ENCODE results near the gene UBIAD1.
"Not testable (repeated sequence)": the region's sequence is repeated elsewhere in the genome, so short reads cannot be mapped to it uniquely, and the experiment has no call there.

UBIAD1 gene

GRCh38 chr1:11279630-11280029 lies 6.6 kb downstream of the UBIAD1 start:
- no peak for DNase-seq (ENCODE audit: low read depth)

- DNase-seq (ENCODE audit: low read depth) = no peak
Observed at GRCh38 chr1:11280719-11281376, 7.8 kb downstream of the UBIAD1 start.

GRCh38 chr1:11281518-11282331 lies 8.7 kb downstream of the UBIAD1 start:
- DNase-seq (ENCODE audit: low read depth) = no peak

- no peak for DNase-seq (ENCODE audit: low read depth)
Observed at GRCh38 chr1:11283151-11283550, 10.2 kb downstream of the UBIAD1 start.

GRCh38 chr1:11284784-11285183 lies 11.8 kb downstream of the UBIAD1 start:
- DNase-seq (ENCODE audit: low read depth) = no peak

- DNase-seq (ENCODE audit: low read depth) = no peak
Observed at GRCh38 chr1:11285883-11286734, 13.1 kb downstream of the UBIAD1 start.

- no peak for DNase-seq (ENCODE audit: low read depth)
Observed at GRCh38 chr1:11286735-11287410, 13.9 kb downstream of the UBIAD1 start.

GRCh38 chr1:11289064-11289463 lies 16.1 kb downstream of the UBIAD1 start:
- no peak for DNase-seq (ENCODE audit: low read depth)

- DNase-seq (ENCODE audit: low read depth) = no peak
Observed at GRCh38 chr1:11291049-11291448, 18.1 kb downstream of the UBIAD1 start.

GRCh38 chr1:11293856-11294255 lies 20.9 kb downstream of the UBIAD1 start:
- no peak for DNase-seq (ENCODE audit: low read depth)

GRCh38 chr1:11294951-11295350 lies 22.0 kb downstream of the UBIAD1 start:
- DNase-seq (ENCODE audit: low read depth) = no peak

GRCh38 chr1:11295905-11296304 lies 22.9 kb downstream of the UBIAD1 start:
- DNase-seq (ENCODE audit: low read depth) = no peak

- DNase-seq (ENCODE audit: low read depth) = not testable (repeated sequence)
Observed at GRCh38 chr1:11297774-11298173, 24.8 kb downstream of the UBIAD1 start.

- no peak for DNase-seq (ENCODE audit: low read depth)
Observed at GRCh38 chr1:11298390-11299224, 25.6 kb downstream of the UBIAD1 start.

- no peak for DNase-seq (ENCODE audit: low read depth)
Observed at GRCh38 chr1:11299225-11299574, 26.2 kb downstream of the UBIAD1 start.

- no peak for DNase-seq (ENCODE audit: low read depth)
Observed at GRCh38 chr1:11301601-11302000, 28.6 kb downstream of the UBIAD1 start.

GRCh38 chr1:11302366-11302765 lies 29.4 kb downstream of the UBIAD1 start:
- no peak for DNase-seq (ENCODE audit: low read depth)

- DNase-seq (ENCODE audit: low read depth) = not testable (repeated sequence)
Observed at GRCh38 chr1:11305516-11305915, 32.5 kb downstream of the UBIAD1 start.

- DNase-seq (ENCODE audit: low read depth) = no peak
Observed at GRCh38 chr1:11307852-11308251, 34.9 kb downstream of the UBIAD1 start.

GRCh38 chr1:11308699-11309224 lies 35.8 kb downstream of the UBIAD1 start:
- no peak for DNase-seq (ENCODE audit: low read depth)

- no peak for DNase-seq (ENCODE audit: low read depth)
Observed at GRCh38 chr1:11309385-11309784, 36.4 kb downstream of the UBIAD1 start.
